Suprapubic skin (tissue), 3 donors: ENCODE data around the gene MYO1E.

Experiments
- POLR2A ChIP-seq, 2 donors: fragments of 450-650 bp; IDR thresholded peaks; one replicate each; pipeline ENCODE4 v1.6.1; 2017; ENCODE audit warnings: antibody characterized with exemption in 2 of 2, mild to moderate bottlenecking in 2 of 2, moderate library complexity in 2 of 2
- TF ChIP-seq, protein P1 (sequence below), 2 donors: fragments of 200-600 bp in 1 of 2; fragments of 450-650 bp in 1 of 2; sonication (generic) in 1 of 2; IDR thresholded peaks; one replicate each; pipeline ENCODE4 v1.5.1; 2016 to 2019; ENCODE audit warnings: antibody characterized with exemption in 2 of 2, mild to moderate bottlenecking in 1 of 2, moderate library complexity in 1 of 2

DNA sequence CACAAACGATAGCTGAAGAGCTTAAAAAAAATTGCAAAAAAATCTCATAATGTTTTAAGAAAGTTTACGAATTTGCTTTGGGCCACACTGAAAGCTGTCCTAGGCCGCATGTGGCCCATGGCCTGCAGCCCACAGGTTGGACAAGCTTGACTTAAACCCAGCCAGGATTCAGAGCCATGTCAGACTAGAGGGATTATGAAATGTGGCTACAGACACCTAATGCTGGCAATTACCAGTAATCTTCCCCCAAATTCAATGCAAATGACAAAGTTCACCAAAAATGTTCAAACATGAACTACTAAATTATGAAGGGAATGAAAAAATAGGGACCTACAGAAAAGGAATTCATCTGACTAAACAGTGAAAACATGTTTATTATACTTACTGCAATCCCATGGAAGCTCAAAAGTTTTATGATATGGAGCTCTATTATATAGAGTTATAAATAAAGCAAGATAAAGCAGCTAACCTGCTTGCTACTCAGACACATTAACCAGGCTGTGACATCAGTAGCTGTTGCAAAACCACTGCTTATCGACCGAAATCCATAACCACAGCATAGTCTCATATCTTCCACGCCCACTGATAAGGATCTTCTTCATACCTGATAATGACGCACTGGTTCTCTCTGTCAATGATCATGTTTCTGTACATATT lies 116.9 kb downstream of the MYO1E start:
- TF ChIP-seq, protein P1, sequence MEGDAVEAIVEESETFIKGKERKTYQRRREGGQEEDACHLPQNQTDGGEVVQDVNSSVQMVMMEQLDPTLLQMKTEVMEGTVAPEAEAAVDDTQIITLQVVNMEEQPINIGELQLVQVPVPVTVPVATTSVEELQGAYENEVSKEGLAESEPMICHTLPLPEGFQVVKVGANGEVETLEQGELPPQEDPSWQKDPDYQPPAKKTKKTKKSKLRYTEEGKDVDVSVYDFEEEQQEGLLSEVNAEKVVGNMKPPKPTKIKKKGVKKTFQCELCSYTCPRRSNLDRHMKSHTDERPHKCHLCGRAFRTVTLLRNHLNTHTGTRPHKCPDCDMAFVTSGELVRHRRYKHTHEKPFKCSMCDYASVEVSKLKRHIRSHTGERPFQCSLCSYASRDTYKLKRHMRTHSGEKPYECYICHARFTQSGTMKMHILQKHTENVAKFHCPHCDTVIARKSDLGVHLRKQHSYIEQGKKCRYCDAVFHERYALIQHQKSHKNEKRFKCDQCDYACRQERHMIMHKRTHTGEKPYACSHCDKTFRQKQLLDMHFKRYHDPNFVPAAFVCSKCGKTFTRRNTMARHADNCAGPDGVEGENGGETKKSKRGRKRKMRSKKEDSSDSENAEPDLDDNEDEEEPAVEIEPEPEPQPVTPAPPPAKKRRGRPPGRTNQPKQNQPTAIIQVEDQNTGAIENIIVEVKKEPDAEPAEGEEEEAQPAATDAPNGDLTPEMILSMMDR (IDR thresholded peaks at IDR 0.05) = no peak
- no peak for TF ChIP-seq POLR2A (IDR thresholded peaks at IDR 0.05)
